Esophagus squamous epithelium (tissue), 5 donors: ENCODE data around the gene FIGLA. TPM values are rescaled to one million over a fixed set of nuclear protein-coding genes. Genes with fewer than 3 reads are reported as not detected.

Experiments used
- DNase-seq: peaks from one replicate; lab custom pipeline; 2025; lab: John Stamatoyannopoulos, UW
- H3K27ac ChIP-seq, 4 donors: fragments of 200-600 bp; sonication (generic); one replicate each; pipeline ENCODE4 v1.5.1; 2016 to 2019; ENCODE audit warnings: mild to moderate bottlenecking in 1 of 4
- H3K27me3 ChIP-seq, 4 donors: fragments of 200-600 bp; sonication (generic); 1 replicate in 3 of 4; 2 replicates in 1 of 4; pipeline versions ENCODE4 v1.5.1 to v1.6.0; 2017 to 2021; ENCODE audit warnings: antibody characterized with exemption in 1 of 4
- H3K36me3 ChIP-seq, 3 donors: fragments of 200-600 bp; sonication (generic); one replicate each; pipeline ENCODE4 v1.5.1; 2016 to 2019
- H3K4me1 ChIP-seq, 3 donors: fragments of 200-600 bp; sonication (generic); one replicate each; pipeline ENCODE4 v1.5.1; 2017 to 2019
- H3K4me3 ChIP-seq, 4 donors: fragments of 200-600 bp; sonication (generic); 1 replicate in 3 of 4; 2 replicates in 1 of 4; pipeline ENCODE4 v1.5.1; 2016 to 2019; ENCODE audit warnings: mild to moderate bottlenecking in 2 of 4, moderate library complexity in 1 of 4
- H3K9me3 ChIP-seq, 3 donors: fragments of 200-600 bp; sonication (generic); one replicate each; pipeline ENCODE4 v1.5.1; 2016 to 2019
- POLR2A ChIP-seq, 4 donors: fragments of 450-650 bp; IDR thresholded peaks; one replicate each; pipeline ENCODE4 v1.6.1; 2017; ENCODE audit warnings: antibody characterized with exemption in 4 of 4, mild to moderate bottlenecking in 4 of 4, moderate library complexity in 3 of 4
- WGBS, 2 donors: methylation state at CpG; one replicate each; pipeline ENCODE4 v1.1.5; 2018; 5-methylcytosine and 5-hydroxymethylcytosine counted together
- intact Hi-C: fragments of 100-400 bp; cut with DNase I; formaldehyde crosslinking; loops from one replicate; pipeline ENCODE4 v1.15.0; 2022
- total RNA-seq, 4 donors: library from RNA; depleted of rRNA; stranded (reverse); fragments of >200 nt; gene quantifications; one replicate each; pipeline ENCODE4 v1.1.0, GENCODE V29; 2016
- TF ChIP-seq, protein P1 (sequence below), 6 experiments: fragments of 450-650 bp in 4 of 6; fragments of 200-600 bp in 2 of 6; sonication (generic) in 2 of 6; IDR thresholded peaks; one replicate each; pipeline ENCODE4 v1.5.1; 2016 to 2019; ENCODE audit warnings: antibody characterized with exemption in 6 of 6, mild to moderate bottlenecking in 4 of 6, moderate library complexity in 4 of 6
- donor health status: DM: yes; HTN: yes; CAD: no.

The FIGLA gene
- total RNA-seq, 4 donors from 2014 or later: not detected

DNA sequence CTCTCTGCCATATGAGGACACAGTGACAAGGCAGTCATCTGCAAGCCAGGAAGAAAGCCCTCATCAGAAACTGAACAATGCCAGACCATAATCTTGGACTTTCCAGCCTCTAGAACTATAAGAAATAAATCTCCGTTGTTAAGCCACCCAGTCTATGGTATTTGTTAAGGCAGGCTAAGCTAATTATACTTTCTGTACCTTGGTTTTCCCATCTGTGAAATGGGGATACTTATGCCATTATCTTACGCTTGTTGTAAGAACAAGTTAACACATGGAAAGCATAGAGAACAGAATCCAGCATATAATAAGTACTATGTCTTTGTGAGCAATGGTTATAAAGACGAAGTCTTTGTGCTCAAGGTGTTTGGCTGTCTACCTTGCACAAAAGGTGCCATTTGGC lies 14.2 kb downstream of the FIGLA start:
- H3K36me3 ChIP-seq: no peaks in the 10 kb centered on the region
- DNase-seq: no peak
- peaks cover 0 to 5% (median 0%) of the 10 kb centered on the region in 3 donors for H3K4me1 ChIP-seq
- H3K27ac ChIP-seq: no peak overlapping the region
- WGBS, 2 donors: 83 to 91% methylated on average over 3 of the region's 3 CpGs
- no peaks in the 10 kb centered on the region for H3K9me3 ChIP-seq
- TF ChIP-seq, protein P1, sequence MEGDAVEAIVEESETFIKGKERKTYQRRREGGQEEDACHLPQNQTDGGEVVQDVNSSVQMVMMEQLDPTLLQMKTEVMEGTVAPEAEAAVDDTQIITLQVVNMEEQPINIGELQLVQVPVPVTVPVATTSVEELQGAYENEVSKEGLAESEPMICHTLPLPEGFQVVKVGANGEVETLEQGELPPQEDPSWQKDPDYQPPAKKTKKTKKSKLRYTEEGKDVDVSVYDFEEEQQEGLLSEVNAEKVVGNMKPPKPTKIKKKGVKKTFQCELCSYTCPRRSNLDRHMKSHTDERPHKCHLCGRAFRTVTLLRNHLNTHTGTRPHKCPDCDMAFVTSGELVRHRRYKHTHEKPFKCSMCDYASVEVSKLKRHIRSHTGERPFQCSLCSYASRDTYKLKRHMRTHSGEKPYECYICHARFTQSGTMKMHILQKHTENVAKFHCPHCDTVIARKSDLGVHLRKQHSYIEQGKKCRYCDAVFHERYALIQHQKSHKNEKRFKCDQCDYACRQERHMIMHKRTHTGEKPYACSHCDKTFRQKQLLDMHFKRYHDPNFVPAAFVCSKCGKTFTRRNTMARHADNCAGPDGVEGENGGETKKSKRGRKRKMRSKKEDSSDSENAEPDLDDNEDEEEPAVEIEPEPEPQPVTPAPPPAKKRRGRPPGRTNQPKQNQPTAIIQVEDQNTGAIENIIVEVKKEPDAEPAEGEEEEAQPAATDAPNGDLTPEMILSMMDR (IDR thresholded peaks at IDR 0.05): no peak
- TF ChIP-seq POLR2A (IDR thresholded peaks at IDR 0.05): no peak
- no peak overlapping the region for H3K4me3 ChIP-seq
- H3K27me3 ChIP-seq: peaks cover 0 to 63% (median 0%) of the 10 kb centered on the region in 4 donors
- intact Hi-C loops: no loop called here

DNA sequence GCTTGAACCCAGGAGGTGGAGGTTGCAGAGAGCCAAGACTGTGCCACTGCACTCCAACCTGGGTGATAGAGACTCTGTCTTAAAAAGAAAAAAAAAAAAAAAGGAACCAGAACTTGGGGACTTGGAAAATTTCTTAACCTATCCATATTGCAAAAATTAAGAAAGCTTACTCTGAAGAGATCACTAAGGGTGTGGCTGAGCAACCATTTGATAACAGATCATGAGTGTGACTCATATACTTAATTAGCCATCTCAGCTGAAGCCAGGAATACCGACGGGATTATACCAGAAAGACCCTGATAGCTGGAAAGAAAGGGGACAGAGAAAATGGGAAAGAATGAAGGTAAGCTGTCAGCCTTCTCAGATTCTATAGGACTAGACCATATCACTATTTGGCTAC lies 15.3 kb downstream of the FIGLA start:
- H3K4me1 ChIP-seq: peaks cover 0 to 5% (median 0%) of the 10 kb centered on the region in 3 donors
- DNase-seq: no peak
- H3K27me3 ChIP-seq: peaks cover 0 to 69% (median 0%) of the 10 kb centered on the region in 4 donors
- H3K27ac ChIP-seq: no peak overlapping the region
- TF ChIP-seq POLR2A (IDR thresholded peaks at IDR 0.05): no peak
- TF ChIP-seq, protein P1 (IDR thresholded peaks at IDR 0.05): no peak
- H3K36me3 ChIP-seq: no peaks in the 10 kb centered on the region
- H3K4me3 ChIP-seq: no peak overlapping the region
- WGBS, 2 donors: 25 to 28% methylated on average over 2 of the region's 2 CpGs
- intact Hi-C loops: no loop called here
- H3K9me3 ChIP-seq: no peaks in the 10 kb centered on the region

DNA sequence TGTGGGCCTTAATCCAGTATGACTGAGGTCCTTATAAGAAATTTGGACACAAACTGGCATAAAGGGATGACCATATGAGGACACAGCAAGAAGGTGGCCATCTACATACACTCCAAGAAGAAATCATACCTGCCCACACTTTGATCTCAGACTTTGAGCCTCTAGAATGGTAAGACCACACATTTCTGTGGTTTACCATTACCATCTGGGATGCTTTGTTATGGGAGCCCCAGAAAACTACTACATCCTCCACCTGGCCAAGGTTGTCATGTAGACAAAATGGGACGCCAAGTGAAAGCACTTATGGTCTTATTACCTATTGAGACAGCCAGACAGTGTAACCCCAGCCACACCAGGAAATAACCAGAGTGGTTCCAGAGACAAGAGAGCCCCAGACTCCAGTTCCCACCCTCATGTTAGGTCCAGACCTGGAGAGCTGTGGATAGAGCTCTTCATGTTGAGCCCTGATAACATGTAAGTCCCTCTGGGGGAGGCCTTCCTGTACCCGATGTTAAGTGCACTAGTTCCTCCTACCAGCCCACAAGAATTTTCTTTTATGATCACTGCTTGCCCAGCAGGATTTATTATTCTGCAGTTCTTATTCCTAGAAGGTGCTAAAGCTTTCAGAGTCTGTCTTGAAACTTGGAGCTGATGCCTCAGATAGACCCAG lies 17.8 kb downstream of the FIGLA start:
- H3K4me1 ChIP-seq: peaks cover 1 to 5% (median 3%) of the 10 kb centered on the region in 3 donors
- intact Hi-C loops: no loop called here

DNA sequence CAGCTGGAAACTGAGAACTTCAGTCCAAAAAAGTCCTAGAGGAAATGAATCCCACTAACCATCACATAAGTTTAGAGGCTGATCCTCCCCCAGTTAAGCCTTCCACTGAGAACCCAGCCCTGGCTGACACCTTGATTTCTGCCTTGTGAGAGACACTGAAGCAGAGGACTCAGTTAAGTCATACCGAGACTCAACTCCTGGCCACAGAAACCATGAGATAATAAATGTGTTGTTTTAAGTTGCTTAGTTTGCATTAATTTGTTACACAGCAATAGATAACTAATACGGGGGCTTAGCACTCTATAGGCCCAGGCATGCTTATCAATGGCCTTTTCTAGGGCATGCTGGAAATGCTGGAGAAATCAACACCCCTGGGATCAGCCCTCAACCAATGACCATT lies 19.0 kb downstream of the FIGLA start:
- WGBS, 2 donors: 75 to 80% methylated on average over 2 of the region's 2 CpGs

More for the DNA sequence above, 17.8 kb downstream of the FIGLA start:
- DNase-seq: no peak
- Histone ChIP-seq H3K9me3 (no peaks in the 10 kb centered on the region), H3K4me3 (no peak overlapping the region), H3K27me3 (peaks cover 0 to 94% (median 3%) of the 10 kb centered on the region in 4 donors), H3K36me3 (no peaks in the 10 kb centered on the region), H3K27ac (no peak overlapping the region)
- WGBS, 2 donors: 82 to 89% methylated on average over 2 of the region's 2 CpGs
- TF ChIP-seq, protein P1 (IDR thresholded peaks at IDR 0.05): no peak
- TF ChIP-seq POLR2A (IDR thresholded peaks at IDR 0.05): no peak

DNA sequence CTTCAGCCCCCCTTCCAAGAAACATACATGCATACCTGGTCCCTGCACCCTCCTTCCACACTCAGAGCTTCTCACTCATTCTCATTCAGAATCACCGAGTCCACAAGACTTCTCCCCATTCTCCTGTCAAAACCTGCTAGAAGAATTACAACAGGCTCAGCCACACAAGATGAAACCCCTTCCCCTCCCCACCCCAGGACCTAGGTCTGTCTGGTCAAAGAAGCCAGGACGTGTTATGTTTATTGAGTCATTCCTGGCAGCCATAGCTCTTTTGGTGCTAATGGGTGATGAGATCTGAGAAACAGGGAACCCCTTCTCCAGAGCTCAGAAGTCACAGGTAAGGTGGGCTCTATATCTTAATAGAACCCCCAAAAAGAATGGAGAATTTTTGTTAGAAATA lies 21.0 kb downstream of the FIGLA start:
- Histone ChIP-seq H3K4me1 (peaks cover 10 to 17% (median 15%) of the 10 kb centered on the region in 3 donors), H3K27ac (no peak overlapping the region), H3K4me3 (no peak overlapping the region), H3K27me3 (peaks cover 0 to 100% (median 14%) of the 10 kb centered on the region in 4 donors), H3K36me3 (no peaks in the 10 kb centered on the region), H3K9me3 (no peaks in the 10 kb centered on the region)
- no peak for DNase-seq
- intact Hi-C loops: no loop called here
- WGBS, 2 donors: 28 to 43% methylated on average over 2 of the region's 2 CpGs
- TF ChIP-seq, protein P1 (IDR thresholded peaks at IDR 0.05): no peak
- TF ChIP-seq POLR2A (IDR thresholded peaks at IDR 0.05): no peak

More for the DNA sequence above, 19.0 kb downstream of the FIGLA start:
- Histone ChIP-seq H3K9me3 (no peaks in the 10 kb centered on the region), H3K4me3 (no peak overlapping the region), H3K27me3 (peaks cover 0 to 100% (median 11%) of the 10 kb centered on the region in 4 donors), H3K36me3 (no peaks in the 10 kb centered on the region), H3K27ac (no peak overlapping the region), H3K4me1 (peaks cover 10 to 16% (median 13%) of the 10 kb centered on the region in 3 donors)
- intact Hi-C loops: no loop called here
- TF ChIP-seq, protein P1 (IDR thresholded peaks at IDR 0.05): no peak
- TF ChIP-seq POLR2A (IDR thresholded peaks at IDR 0.05): no peak
- DNase-seq: no peak
